GM12801 (cell line): Measurements from ENCODE around the gene TMEM229B.

Experiments used
- TF ChIP-seq, protein P1 (sequence below): IDR thresholded peaks from one replicate; pipeline ENCODE4 v1.5.1; 2011; ENCODE audit warnings: control low read depth; ENCODE audit not compliant: insufficient read length; ENCODE audit errors: extremely low read depth

TMEM229B gene

DNA sequence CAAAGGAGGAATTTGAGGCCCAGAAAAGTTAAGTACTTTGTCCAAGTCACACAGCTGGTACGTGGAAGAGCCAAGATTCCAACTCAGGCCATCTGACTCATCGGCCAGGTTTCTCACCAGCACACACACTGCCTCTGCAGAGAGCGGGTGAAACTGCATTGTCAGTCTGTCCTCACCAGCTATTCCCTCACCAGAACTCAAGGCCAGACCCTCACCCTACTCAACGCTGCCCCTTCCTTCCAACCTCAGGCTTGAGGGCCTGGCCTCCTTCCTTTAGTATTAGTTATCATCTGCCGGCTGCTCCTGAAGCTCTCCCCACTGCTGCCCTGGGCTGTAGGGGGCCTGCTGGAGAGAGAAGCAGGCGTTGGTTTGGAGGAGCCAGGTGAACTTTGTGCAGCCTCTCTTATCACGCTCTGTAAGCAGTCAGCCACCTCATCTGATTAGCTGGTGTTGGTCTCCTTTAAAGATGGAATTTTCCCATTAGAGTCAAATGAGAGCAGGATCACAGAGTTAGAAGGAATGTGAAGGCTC lies 60.0 kb downstream of the TMEM229B start:
- TF ChIP-seq, protein P1, sequence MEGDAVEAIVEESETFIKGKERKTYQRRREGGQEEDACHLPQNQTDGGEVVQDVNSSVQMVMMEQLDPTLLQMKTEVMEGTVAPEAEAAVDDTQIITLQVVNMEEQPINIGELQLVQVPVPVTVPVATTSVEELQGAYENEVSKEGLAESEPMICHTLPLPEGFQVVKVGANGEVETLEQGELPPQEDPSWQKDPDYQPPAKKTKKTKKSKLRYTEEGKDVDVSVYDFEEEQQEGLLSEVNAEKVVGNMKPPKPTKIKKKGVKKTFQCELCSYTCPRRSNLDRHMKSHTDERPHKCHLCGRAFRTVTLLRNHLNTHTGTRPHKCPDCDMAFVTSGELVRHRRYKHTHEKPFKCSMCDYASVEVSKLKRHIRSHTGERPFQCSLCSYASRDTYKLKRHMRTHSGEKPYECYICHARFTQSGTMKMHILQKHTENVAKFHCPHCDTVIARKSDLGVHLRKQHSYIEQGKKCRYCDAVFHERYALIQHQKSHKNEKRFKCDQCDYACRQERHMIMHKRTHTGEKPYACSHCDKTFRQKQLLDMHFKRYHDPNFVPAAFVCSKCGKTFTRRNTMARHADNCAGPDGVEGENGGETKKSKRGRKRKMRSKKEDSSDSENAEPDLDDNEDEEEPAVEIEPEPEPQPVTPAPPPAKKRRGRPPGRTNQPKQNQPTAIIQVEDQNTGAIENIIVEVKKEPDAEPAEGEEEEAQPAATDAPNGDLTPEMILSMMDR = no peak

DNA sequence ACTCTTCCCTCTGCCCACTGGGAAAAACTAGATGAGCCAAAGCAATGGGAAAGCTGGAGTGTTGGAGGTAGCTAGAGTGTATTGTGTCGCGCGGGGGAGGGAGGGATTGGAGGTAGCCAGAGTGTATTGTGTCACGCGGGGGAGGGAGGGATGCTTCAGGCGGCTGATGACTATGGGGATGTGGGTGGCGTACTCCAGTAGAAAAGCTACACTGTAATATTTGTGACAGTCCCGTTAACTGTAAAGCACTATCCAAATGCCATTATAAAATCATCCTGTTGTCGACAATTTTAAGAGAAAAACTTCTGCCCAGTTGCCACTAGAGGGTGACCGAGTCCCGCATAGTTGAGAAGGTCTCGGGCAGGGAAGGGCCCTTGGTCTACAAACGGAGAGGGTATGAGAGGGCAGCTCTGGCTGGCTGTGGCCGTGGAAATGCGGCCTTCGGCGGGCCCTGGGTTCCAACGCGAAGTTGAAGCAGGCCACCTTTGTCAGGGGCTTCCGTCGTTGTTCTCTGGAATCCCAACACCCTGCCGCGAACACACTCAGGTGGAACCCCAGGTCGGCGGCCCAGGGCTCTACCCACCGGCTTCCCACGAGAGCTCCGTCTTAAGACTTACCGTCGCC lies 61.4 kb downstream of the TMEM229B start:
- TF ChIP-seq, protein P1 = no peak

DNA sequence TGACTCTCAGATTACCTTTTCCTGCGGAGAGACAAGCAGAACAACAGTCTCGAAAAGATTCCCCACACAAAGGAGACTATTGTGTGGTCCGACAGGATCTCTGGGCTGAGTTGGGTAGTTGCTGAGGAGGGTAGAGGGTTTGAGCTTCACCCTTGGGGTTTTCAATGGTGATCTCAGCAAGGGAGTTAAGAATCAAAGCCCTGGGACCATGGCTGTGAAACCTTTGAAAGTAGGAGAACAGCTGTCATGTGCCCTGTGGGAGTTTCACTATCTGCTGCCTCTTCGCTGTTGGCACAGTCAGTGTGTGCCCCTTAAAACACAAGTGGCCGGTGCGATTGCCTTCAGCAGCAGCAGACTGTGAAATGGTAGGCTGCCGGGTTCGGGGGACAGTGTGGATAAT lies 62.4 kb downstream of the TMEM229B start:
- TF ChIP-seq, protein P1 = no peak

DNA sequence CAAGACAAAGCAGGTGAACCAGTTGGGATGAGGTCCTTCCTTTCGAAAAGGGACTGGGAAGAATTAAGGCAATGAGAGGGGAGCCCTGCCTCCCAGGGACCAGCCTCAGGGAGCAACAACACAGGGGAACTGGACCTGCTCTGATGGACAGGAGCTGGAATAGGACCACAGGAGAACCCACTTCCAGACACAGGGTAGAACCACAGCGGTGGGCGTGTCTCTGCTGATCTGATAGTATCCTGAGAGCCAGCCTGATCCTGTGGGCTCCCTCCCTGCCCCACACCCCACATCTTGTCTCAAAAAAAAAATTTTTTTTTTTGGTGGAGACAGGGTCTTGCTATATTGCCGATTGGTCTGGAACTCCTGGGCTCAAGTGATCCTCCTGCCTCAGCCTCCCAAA lies 62.9 kb downstream of the TMEM229B start:
- TF ChIP-seq, protein P1 = no peak

DNA sequence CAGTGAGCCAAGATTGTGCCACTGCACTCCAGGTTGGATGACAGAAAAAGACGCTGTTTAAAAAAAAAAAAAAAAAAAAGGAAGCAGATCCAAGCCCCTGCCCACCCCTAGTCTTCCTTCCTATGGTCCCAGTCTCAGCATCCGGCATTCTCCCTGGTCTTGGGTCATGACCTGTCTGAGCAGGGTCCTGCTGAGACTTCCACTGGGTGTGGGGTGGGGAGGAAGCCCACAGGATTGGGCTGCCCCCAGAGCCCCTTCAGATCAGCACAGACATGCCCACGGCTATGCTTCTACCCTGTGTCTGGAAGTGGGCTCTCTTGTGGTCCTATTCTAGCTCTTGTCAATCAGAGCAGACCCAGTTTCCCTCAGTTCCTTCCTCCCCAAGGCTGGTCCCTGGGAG lies 64.0 kb downstream of the TMEM229B start:
- TF ChIP-seq, protein P1 = no peak

DNA sequence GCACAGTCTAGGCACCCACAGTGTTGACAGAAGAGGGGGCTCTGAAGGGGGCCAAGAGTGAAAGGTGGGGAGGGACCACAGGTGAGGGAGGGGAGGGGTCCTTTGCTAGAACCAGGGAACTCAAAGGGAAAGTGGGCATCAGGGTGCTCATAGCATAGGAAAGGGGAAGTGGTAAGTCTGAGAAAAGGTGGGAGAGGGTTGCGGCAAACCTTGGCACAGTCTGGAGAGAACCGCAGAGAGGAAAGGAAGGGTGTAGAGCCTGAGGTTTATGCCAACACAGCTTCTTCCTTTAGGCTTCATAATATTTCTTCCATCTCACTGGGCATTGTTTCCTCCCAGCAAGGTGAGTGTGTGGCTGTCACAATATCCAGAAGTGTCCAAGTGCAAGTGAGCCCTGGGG lies 65.1 kb downstream of the TMEM229B start:
- TF ChIP-seq, protein P1 = no peak

DNA sequence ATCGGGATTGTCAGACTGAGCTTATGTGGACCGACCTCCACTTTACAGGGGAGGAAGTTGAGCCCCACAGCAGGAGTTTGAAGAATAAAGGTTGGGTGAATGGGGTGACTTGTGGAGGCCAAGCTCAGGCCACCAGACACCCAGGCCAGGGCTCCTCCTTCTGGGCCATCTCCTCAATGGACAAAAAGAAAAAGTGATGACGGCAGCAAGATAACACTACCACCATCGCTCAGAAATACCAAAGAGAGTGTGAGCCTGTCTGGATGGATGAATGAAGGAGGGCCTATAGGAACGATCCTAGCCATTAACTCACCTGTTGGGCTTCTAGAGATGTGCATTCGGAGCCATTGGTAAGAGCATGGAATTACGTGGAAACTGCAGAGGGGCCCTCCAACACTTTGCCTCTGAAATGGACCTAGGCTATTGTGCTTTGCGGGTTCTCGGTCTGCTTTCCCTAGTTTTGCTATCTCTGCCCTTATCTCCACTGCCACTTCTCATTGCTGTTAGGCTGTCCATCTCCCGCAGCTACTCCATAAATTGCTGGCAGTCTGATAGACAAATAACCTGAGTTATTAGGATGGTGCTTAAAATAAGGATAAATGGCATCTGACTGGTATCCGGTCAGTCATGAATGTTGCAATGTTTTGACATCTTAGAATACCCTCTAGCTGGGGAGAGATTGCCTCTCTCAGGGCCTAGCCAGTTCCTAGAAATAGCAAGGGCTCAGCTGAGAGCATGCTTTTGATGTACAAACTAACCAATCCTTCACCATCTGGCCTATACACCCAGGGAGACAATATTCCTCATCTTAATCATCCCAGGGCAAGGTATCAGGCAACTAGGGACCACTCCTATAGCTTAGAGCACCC lies 66.9 kb downstream of the TMEM229B start:
- TF ChIP-seq, protein P1 = no peak
